ENCODE data around the gene RALA. TPM values are rescaled to one million over a fixed set of nuclear protein-coding genes. Genes with fewer than 3 reads are reported as not detected.

The RALA gene
- total and polyA plus RNA-seq, 11 donors = 13.5 to 37.1 (median 23.4) TPM

DNA sequence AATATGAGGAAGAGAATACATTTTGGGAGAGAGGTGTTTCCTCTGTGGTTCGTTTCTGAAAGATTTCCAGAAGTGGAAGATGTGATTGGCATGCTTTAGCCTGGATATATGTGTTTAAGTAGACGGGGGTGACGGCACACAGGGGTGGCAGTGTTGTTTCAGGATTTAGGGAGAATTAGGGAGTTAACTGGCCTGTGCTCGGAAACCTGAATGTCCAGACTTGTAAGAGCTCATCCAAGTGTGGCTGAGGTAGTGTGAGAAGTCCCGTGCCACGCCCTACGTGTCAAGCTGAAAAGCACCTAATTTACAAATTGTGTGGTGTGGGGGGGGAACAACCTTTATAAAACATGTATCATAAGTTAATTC lies 1.1 kb downstream of the RALA start:
- DNase-seq (no peak), ATAC-seq (no peak)
- H3K36me3 ChIP-seq = peaks cover 0 to 6% (median 0%) of the 10 kb centered on the region in 9 donors
- peak overlapping the region in 11 of 12 donors; percentile 80 to 96 (median 92) for H3K27ac ChIP-seq
- intact Hi-C loops (cut with DNase I) = loop anchor here in 6 of 10 donors (5.0 to 10.0 kb wide), 6 partner anchors 42 to 123 kb away; no protein-coding TSS in a partner anchor
- TF ChIP-seq, protein P1, sequence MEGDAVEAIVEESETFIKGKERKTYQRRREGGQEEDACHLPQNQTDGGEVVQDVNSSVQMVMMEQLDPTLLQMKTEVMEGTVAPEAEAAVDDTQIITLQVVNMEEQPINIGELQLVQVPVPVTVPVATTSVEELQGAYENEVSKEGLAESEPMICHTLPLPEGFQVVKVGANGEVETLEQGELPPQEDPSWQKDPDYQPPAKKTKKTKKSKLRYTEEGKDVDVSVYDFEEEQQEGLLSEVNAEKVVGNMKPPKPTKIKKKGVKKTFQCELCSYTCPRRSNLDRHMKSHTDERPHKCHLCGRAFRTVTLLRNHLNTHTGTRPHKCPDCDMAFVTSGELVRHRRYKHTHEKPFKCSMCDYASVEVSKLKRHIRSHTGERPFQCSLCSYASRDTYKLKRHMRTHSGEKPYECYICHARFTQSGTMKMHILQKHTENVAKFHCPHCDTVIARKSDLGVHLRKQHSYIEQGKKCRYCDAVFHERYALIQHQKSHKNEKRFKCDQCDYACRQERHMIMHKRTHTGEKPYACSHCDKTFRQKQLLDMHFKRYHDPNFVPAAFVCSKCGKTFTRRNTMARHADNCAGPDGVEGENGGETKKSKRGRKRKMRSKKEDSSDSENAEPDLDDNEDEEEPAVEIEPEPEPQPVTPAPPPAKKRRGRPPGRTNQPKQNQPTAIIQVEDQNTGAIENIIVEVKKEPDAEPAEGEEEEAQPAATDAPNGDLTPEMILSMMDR (IDR thresholded peaks at IDR 0.05) = no peak
- peak overlapping the region; percentile 67 to 94 (median 89) for H3K4me3 ChIP-seq
- peaks cover 6 to 63% (median 43%) of the 10 kb centered on the region in 12 donors for H3K4me1 ChIP-seq
- H3K9me3 ChIP-seq = no peaks in the 10 kb centered on the region
- H3K27me3 ChIP-seq = no peaks in the 10 kb centered on the region
- WGBS, 4 donors = 2 to 4% (median 3%) methylated on average over 7 of the region's 7 CpGs

DNA sequence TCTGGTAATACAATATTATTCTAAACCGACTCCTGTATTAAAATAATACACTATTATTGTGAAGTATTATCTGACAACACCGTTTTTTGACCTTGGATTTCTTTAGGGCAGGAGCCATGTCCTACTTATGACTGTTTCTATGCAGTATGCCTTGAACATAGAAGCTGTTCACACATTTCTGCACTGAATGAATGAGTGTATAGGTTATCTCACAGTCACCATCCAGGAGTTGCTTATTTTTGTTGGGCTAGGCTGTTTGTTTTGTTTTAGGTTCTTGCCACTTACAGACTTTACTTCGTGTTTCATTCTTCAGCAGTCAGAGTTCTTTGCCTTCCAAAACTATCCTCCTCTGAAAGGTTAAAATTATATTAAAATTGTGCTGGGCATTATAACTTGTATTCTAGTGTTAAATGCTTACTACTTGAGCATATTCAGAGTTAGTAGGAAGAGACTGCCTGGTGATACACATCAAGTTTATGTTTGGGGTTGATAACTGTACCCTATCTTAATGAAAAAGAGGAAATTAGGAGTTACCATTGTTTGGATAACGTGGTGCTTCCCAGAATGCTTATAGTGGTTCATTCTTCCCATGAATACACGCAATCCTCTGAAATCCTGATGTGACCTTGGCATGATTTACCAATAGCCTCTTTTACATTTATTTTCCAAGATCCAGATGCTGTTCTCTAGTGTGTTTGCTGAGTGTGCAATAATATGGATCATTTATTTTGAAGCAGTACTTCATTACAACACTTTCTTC lies 1.7 kb downstream of the RALA start:
- TF ChIP-seq, protein P1 (IDR thresholded peaks at IDR 0.05) = no peak
- TF ChIP-seq POLR2A (IDR thresholded peaks at IDR 0.05) = no peak
- H3K4me3 ChIP-seq = peak overlapping the region in 10 of 12 donors; percentile 67 to 94 (median 89)
- peak overlapping the region in 10 of 12 donors; percentile 6 to 96 (median 85) for H3K27ac ChIP-seq
- WGBS, 4 donors = 10 to 17% (median 13%) methylated on average over 5 of the region's 5 CpGs
- no peaks in the 10 kb centered on the region for H3K27me3 ChIP-seq
- H3K9me3 ChIP-seq = no peaks in the 10 kb centered on the region
- intact Hi-C loops (cut with DNase I) = loop anchor here in 6 of 10 donors (5.0 to 10.0 kb wide), 7 partner anchors 43 to 122 kb away; no protein-coding TSS in a partner anchor
- H3K4me1 ChIP-seq = peaks cover 6 to 63% (median 43%) of the 10 kb centered on the region in 12 donors
- no peak for ATAC-seq
- peaks cover 0 to 10% (median 4%) of the 10 kb centered on the region in 9 donors for H3K36me3 ChIP-seq
- DNase-seq = no peak

DNA sequence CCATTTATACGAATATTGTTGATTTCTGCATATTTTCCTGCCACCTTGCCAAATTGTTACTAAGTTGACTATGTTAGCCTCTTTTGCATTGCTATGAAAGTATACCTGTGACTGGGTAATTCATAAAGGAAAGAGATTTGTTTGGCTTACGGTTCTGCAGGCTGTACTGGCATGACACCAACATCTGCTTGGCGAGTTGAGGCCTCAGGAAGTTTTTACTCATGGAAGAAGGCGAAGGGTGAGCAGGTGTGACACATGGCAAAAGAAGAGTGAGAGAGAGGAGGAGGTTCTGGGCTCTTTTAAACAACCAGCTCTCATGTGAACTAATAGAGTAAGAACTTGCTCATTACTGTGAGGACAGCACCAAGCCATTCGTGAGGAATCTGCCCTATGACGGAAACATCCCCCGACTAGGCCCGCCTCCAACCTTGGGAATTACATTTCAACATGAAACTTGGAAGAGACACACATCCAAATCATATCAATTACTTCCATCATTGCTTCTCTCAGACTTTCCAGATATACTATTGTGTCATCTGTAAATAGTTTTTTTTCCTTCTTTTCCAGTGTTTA lies 8.4 kb downstream of the RALA start:
- Histone ChIP-seq H3K27me3 (no peaks in the 10 kb centered on the region), H3K9me3 (no peaks in the 10 kb centered on the region), H3K27ac (no peak overlapping the region), H3K4me3 (no peak overlapping the region), H3K36me3 (peaks cover 0 to 30% (median 12%) of the 10 kb centered on the region in 9 donors), H3K4me1 (peaks cover 0 to 61% (median 37%) of the 10 kb centered on the region in 12 donors)
- ATAC-seq (no peak), DNase-seq (no peak)
- intact Hi-C loops (cut with DNase I) = no loop called here
- WGBS, 4 donors = 60 to 76% (median 71%) methylated on average over 8 of the region's 8 CpGs
- no peak for TF ChIP-seq POLR2A (IDR thresholded peaks at IDR 0.05)
- TF ChIP-seq, protein P1 (IDR thresholded peaks at IDR 0.05) = no peak
